Astrocyte (in vitro differentiated cells and primary cell): ENCODE measurements around the gene TMPRSS9. TPM values are rescaled to one million over a fixed set of nuclear protein-coding genes. Genes with fewer than 3 reads are reported as not detected.

Experiments used
- DNase-seq: peaks from one replicate; pipeline ENCODE4 v3.0.0-alpha.2; 2010; ENCODE audit warnings: low read depth
- FAIRE-seq: peaks from 2 replicates; lab custom pipeline; 2011; peaks lifted over from hg19 to GRCh38; lab: Jason Lieb, UNC
- H2AFZ ChIP-seq: 2 replicates; pipeline ENCODE4 v1.6.0; 2012; ENCODE audit warnings: low read depth, low read length, inconsistent platforms
- H3K27ac ChIP-seq: 2 replicates; pipeline ENCODE4 v1.5.1; 2011; ENCODE audit warnings: low read depth, low read length, inconsistent platforms
- H3K27me3 ChIP-seq: 2 replicates; pipeline ENCODE4 v1.6.0; 2011; ENCODE audit warnings: low read length, inconsistent platforms; ENCODE audit not compliant: insufficient read depth
- H3K36me3 ChIP-seq: 2 replicates; pipeline ENCODE4 v1.5.1; 2011; ENCODE audit warnings: low read length, inconsistent platforms; ENCODE audit not compliant: insufficient read depth
- H3K4me1 ChIP-seq: 2 replicates; pipeline ENCODE4 v1.5.1; 2011; ENCODE audit warnings: low read length, inconsistent platforms; ENCODE audit not compliant: insufficient read depth
- H3K4me2 ChIP-seq: 2 replicates; pipeline ENCODE4 v1.6.0; 2012; ENCODE audit warnings: low read length, inconsistent platforms
- H3K4me3 ChIP-seq: 2 replicates; pipeline ENCODE4 v1.5.1; 2011; ENCODE audit warnings: low read depth, mild to moderate bottlenecking, low read length, inconsistent platforms; ENCODE audit not compliant: insufficient read depth
- H3K79me2 ChIP-seq: 2 replicates; pipeline ENCODE4 v1.6.0; 2012; ENCODE audit warnings: mild to moderate bottlenecking, low read length, inconsistent platforms; ENCODE audit not compliant: insufficient read depth
- H3K9ac ChIP-seq: 2 replicates; pipeline ENCODE4 v1.6.0; 2012; ENCODE audit warnings: mild to moderate bottlenecking, low read length, inconsistent platforms
- H3K9me3 ChIP-seq: 2 replicates; pipeline ENCODE4 v1.5.1; 2012; ENCODE audit warnings: low read depth, mild to moderate bottlenecking, low read length, inconsistent platforms; ENCODE audit not compliant: insufficient read depth
- H4K20me1 ChIP-seq: 2 replicates; pipeline ENCODE4 v1.6.0; 2012; ENCODE audit warnings: low read length, inconsistent platforms; ENCODE audit not compliant: insufficient read depth
- H3K27ac Mint-ChIP-seq: one replicate; pipeline ENCODE4 v1.8.0; 2021; ENCODE audit warnings: mild to moderate bottlenecking, mixed read lengths; ENCODE audit not compliant: unreplicated experiment
- H3K27me3 Mint-ChIP-seq: one replicate; pipeline ENCODE4 v1.8.0; 2021; ENCODE audit warnings: low read depth, mixed read lengths; ENCODE audit not compliant: unreplicated experiment
- H3K36me3 Mint-ChIP-seq: one replicate; pipeline ENCODE4 v1.8.0; 2021; ENCODE audit warnings: low read depth, mixed read lengths; ENCODE audit not compliant: unreplicated experiment
- H3K4me1 Mint-ChIP-seq: one replicate; pipeline ENCODE4 v1.8.0; 2021; ENCODE audit warnings: low read depth, mixed read lengths; ENCODE audit not compliant: unreplicated experiment
- H3K4me3 Mint-ChIP-seq: one replicate; pipeline ENCODE4 v1.8.0; 2021; ENCODE audit warnings: mild to moderate bottlenecking, moderate library complexity, mixed read lengths; ENCODE audit not compliant: unreplicated experiment
- H3K9me3 Mint-ChIP-seq: one replicate; pipeline ENCODE4 v1.8.0; 2021; ENCODE audit warnings: mild to moderate bottlenecking, mixed read lengths; ENCODE audit not compliant: unreplicated experiment
- CTCF ChIP-seq: IDR thresholded peaks from 2 replicates; pipeline ENCODE4 v1.5.1; 2011; ENCODE audit warnings: low read depth, mild to moderate bottlenecking, inconsistent platforms, low read length, moderate library complexity; ENCODE audit not compliant: insufficient read depth
- EZH2 ChIP-seq: IDR thresholded peaks from 2 replicates; pipeline ENCODE4 v1.6.1; 2012; ENCODE audit warnings: mild to moderate bottlenecking, low read length, inconsistent platforms; ENCODE audit not compliant: insufficient read depth
- total RNA-seq: library from RNA; stranded (reverse); gene quantifications from 2 replicates; pipeline ENCODE4 v1.2.1, GENCODE V29; 2021

The TMPRSS9 gene
- total RNA-seq, 1 donor from 2014 or later, result 0.16 TPM

- Histone ChIP-seq H3K79me2 (no peaks in the 10 kb centered on the region), H4K20me1 (no peaks in the 10 kb centered on the region), H3K4me2 (no peak overlapping the region), H3K27me3 (no peaks in the 10 kb centered on the region), H3K9me3 (peaks cover 5% of the 10 kb centered on the region), H3K36me3 (no peaks in the 10 kb centered on the region), H3K27ac (no peak overlapping the region), H3K9ac (no peak overlapping the region), H3K4me1 (peaks cover 9% of the 10 kb centered on the region), H3K4me3 (no peak overlapping the region), H2AFZ (no peak overlapping the region)
- peak; percentile 32 for FAIRE-seq
- TF ChIP-seq CTCF, result no peak
- no peak for TF ChIP-seq EZH2
- Mint-ChIP-seq H3K9me3 (peaks cover 21% of the 10 kb centered on the region), H3K4me1 (no peaks in the 10 kb centered on the region), H3K4me3 (no peak overlapping the region), H3K27me3 (peaks cover 13% of the 10 kb centered on the region), H3K27ac (no peak overlapping the region), H3K36me3 (peaks cover 3% of the 10 kb centered on the region)
- DNase-seq, result no peak
These were observed 20.5 kb downstream of the TMPRSS9 start for GRCh38 chr19:2380567-2380966.

GRCh38 chr19:2381148-2381820 is 21.2 kb downstream of the TMPRSS9 start:
- H3K27ac Mint-ChIP-seq, result no peak overlapping the region

More at GRCh38 chr19:2381148-2381820, 21.2 kb downstream of the TMPRSS9 start:
- H4K20me1 ChIP-seq, result no peaks in the 10 kb centered on the region
- H3K9ac ChIP-seq, result no peak overlapping the region
- H2AFZ ChIP-seq, result peak overlapping the region; percentile 18
- Mint-ChIP-seq H3K9me3 (peaks cover 18% of the 10 kb centered on the region), H3K4me1 (no peaks in the 10 kb centered on the region), H3K4me3 (no peak overlapping the region), H3K36me3 (peaks cover 3% of the 10 kb centered on the region), H3K27me3 (peaks cover 6% of the 10 kb centered on the region)
- H3K4me1 ChIP-seq, result peaks cover 9% of the 10 kb centered on the region
- no peak overlapping the region for H3K27ac ChIP-seq
- H3K4me3 ChIP-seq, result no peak overlapping the region
- peak overlapping the region; percentile 19 for H3K4me2 ChIP-seq
- FAIRE-seq (no peak), DNase-seq (peak; percentile 82)
- H3K36me3 ChIP-seq, result no peaks in the 10 kb centered on the region
- no peaks in the 10 kb centered on the region for H3K27me3 ChIP-seq
- TF ChIP-seq CTCF (no peak), EZH2 (no peak)
- H3K9me3 ChIP-seq, result peaks cover 5% of the 10 kb centered on the region
- H3K79me2 ChIP-seq, result no peaks in the 10 kb centered on the region
